Esophagus mucosa (tissue), 1 donor: ENCODE results near the gene MCM9. TPM values are rescaled to one million over a fixed set of nuclear protein-coding genes. Genes with fewer than 3 reads are reported as not detected.
A peak's percentile ranks its signal among the peaks of the same experiment; 100 is the strongest.
"Not testable (repeated sequence)": the region's sequence is repeated elsewhere in the genome, so short reads cannot be mapped to it uniquely, and the experiment has no call there.

Experiments
- ATAC-seq: fragments of 200-7000 bp; cut with Tn5 transposase; one replicate; pipeline ENCODE4 v1.9.1; 2020
- total RNA-seq: library from RNA; stranded (reverse); gene quantifications from one replicate; pipeline ENCODE4 v1.2.4, GENCODE V29; 2023
- donor health status: DM: yes; HTN: yes; CAD: no.

The MCM9 gene
- total RNA-seq, 1 donor from 2014 or later = 15.6 TPM

- no peak for ATAC-seq
These were observed 72.5 kb downstream of the MCM9 start for GRCh38 chr6:118862443-118862842.

DNA sequence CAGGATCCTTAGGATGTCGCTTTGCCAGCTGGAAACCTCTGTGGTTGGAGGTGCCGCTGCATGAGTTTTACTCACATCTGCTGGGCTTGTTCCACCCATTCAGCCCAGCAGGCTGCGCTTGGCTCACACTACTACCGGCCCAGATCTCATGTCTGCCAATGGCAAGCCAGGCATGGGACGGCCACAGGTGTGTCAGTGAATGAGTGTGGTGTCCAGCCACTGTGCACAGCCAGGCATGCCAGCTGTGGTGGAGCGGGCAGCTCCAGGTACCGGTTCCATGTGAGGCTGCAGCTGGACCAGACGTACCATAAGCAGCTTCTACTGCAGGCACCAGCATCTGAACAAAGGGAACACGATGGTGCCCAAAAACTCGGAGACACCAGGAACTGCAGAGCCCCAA, 74.1 kb downstream of the MCM9 start:
- ATAC-seq = no peak

GRCh38 chr6:118860363-118860762, 74.6 kb downstream of the MCM9 start:
- no peak for ATAC-seq

DNA sequence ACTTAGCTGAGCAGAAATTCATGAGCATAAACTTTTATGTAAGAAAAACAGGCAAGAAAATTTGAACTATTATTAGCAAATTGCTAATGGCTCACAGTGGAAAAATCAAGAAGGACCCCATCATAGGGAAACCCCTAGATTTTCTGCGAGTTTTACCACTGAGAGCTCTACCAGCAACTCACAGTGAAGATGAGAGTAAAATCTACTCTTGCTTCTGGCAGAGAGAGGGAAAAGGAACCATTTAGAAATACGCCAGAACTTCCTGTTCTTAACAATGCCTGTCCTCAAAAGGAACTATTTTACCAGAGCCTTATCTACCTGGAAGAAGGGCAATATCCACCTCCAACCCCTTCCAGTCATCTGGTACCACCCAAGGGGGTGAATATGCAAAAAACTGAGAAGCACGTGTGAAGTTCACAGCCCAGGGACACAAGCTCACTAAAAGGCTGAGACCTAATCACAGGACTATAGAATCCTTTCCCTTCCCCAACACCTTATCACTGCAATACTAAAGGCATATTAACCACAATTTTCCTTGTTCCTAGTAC, 75.4 kb downstream of the MCM9 start:
- ATAC-seq = no peak

DNA sequence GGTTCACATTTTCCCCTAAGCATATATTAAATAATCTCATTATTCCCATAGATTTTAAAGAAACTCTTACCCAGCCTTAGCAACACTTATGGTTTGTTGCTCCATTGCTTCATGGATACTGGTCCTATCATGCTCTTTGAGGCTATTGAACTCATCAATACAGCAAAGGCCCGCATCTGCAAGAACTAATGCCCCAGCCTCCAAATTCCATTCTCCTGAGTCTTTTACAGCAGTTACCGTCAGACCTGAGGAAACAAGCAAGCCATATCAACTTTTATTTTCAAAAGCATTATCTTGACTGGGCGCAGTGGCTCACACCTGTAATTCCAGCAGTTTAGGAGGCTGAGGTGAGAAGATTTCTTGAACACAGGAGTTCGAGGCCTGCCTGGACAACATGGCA, 78.7 kb downstream of the MCM9 start:
- ATAC-seq = no peak

GRCh38 chr6:118853408-118853807, 81.6 kb downstream of the MCM9 start:
- ATAC-seq = no peak

- no peak for ATAC-seq
These were observed 90.0 kb downstream of the MCM9 start for GRCh38 chr6:118844915-118845314.

- ATAC-seq = no peak
These were observed 91.1 kb downstream of the MCM9 start for GRCh38 chr6:118843685-118844390.

DNA sequence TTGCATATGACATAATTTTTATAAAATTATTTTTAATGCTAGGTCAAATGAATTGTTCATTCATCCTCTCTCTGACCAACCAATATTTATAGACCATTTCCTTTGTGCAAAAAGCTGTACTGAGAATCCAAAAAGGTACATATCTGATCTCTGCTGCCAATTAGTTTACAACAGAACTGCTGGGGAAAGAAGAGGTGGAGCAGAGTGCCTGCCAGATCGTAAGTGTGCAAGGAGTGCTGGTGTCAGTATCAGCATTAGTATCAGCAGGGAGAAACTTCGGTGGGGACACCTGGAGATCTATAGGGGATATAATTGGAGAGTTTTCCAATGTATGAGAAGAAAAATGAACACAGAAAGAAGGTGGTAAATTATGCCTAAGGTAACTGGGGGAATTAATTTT, 104.3 kb downstream of the MCM9 start:
- ATAC-seq = no peak

GRCh38 chr6:118829817-118830478, 105.0 kb downstream of the MCM9 start:
- no peak for ATAC-seq

DNA sequence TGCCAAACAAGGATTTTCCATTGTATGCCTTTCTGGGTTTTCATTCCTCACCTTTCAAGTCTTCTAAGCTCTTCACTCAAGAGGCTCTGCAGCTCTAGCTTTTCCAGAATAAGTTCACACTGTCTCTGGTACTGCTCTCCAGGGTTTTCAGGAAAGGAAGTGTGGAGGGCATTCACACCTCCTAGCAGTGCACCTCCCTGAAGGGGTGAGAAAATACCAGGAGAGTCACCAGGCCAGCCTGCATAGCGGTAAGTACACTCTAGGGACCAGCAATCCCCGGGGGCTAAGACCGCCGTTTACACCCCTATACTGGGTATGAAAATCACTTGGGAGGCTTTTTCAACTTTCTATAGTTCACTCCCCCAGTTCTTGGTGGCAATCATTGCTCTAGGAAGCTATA, 108.9 kb downstream of the MCM9 start:
- no peak for ATAC-seq

- no peak for ATAC-seq
These were observed 109.3 kb downstream of the MCM9 start for GRCh38 chr6:118825661-118826060.

GRCh38 chr6:118815495-118815894, 119.5 kb downstream of the MCM9 start:
- ATAC-seq = no peak

DNA sequence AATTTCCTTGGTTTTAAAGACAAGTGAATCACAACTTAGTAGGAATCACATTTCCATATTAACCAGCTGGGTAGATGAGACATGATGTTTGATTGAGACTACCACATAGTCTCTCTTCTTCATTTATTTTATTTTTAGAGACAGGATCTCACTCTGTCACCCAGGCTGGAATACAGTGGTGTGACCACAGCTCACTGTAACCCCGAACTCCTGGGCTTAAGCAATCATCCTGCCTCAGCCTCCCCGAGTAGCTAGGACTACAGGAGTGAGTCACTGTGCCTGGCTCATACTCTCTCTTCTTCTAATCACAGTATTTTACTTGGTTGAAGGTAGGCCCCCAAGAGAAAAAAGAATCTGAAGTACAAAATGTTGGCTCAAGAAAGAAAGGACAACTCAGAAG, 121.2 kb downstream of the MCM9 start:
- ATAC-seq = no peak

GRCh38 chr6:118812970-118813369, 122.0 kb downstream of the MCM9 start:
- ATAC-seq = no peak

GRCh38 chr6:118810420-118811027, 124.4 kb downstream of the MCM9 start:
- ATAC-seq = peak; percentile 80

GRCh38 chr6:118808793-118809638, 125.9 kb downstream of the MCM9 start:
- peak; percentile 48 for ATAC-seq

DNA sequence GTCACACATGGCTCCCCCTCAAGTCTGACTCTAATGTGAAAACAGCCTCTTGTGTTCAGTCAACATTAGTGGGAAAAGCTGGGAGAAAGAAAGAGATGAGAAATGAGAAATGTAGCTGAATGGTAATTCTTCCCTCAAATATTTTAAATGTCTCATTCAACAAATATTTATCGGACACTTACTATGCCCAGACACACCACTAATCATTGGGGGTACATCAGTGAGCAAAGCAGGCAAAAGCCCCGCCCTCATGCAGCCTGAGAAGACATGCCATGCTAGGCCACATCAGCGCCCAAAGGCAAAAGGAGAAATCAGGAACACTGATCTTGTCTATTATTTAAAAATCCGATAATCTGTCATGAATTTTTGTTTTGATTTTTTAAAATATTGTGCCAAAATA, 130.9 kb downstream of the MCM9 start:
- ATAC-seq = no peak

DNA sequence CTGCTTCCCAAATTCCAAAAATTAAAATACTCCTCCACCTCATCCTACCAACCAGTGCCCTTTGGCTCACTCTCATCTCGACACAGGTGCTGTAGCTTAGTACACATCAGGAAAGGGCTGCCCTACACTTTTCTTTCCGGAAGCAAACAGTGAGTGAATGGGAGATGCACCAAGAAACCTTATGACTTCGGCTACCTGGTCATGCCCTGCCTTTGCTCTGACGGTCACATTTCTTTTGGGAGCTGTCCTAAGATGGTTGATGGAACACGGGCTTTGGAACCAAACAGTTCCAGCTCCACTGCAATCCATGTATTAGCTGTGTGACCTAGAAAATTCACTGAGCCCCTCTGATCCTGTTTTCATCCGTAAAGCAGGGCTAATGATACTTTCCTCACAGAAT, 133.7 kb downstream of the MCM9 start:
- no peak for ATAC-seq

GRCh38 chr6:118800394-118801071, 134.4 kb downstream of the MCM9 start:
- peak; percentile 88 for ATAC-seq

DNA sequence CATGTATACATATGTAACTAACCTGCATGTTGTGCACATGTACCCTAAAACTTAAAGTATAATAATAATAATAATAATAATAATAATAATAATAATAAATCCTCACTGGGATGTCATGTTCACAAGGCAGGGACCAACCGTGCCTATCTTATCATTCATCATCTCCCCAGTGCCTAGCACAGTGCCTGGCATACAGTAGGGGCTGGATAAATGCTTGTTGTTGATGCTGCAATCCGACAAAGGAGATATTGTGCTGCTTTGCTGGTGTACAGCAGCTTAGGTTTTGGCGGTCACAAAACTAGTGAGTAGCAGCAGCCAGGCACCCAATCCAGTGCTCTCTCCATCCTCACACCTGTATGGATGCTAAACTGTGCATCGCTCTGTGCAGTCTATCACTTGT, 135.1 kb downstream of the MCM9 start:
- no peak for ATAC-seq

DNA sequence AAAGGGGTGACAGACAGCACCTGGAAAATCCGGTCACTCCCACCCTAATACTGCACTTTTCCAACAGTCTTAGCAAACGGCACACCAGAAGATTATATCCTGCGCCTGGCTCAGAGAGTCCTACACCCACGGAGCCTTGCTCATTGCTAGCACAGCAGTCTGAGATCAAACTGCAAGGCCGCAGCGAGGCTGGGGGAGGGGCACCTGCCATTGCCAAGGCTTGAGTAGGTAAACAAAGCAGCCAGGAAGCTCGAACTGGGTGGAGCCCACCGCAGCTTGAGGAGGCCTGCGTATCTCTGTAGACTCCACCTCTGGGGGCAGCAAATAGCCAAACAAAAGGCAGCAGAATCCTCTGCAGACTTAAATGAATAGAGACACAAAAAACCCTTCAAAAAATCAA, 138.4 kb downstream of the MCM9 start:
- ATAC-seq = not testable (repeated sequence)
